NCI-H2081 (cell line): ENCODE results near the gene SMIM35.
A peak's percentile ranks its signal among the peaks of the same experiment; 100 is the strongest.

Experiments
- DNase-seq, 2 experiments: peaks; one replicate each; lab custom pipeline; 2025; lab: John Stamatoyannopoulos, UW

SMIM35 gene

GRCh38 chr11:118057251-118058145 lies 29.3 kb downstream of the SMIM35 start:
- no peak for DNase-seq

GRCh38 chr11:118056806-118057205 lies 30.0 kb downstream of the SMIM35 start:
- no peak for DNase-seq

GRCh38 chr11:118055966-118056365 lies 30.8 kb downstream of the SMIM35 start:
- no peak for DNase-seq

- no peak for DNase-seq
These were observed 31.8 kb downstream of the SMIM35 start for GRCh38 chr11:118054712-118055640.

GRCh38 chr11:118052581-118053206 lies 34.1 kb downstream of the SMIM35 start:
- DNase-seq, result no peak

GRCh38 chr11:118051611-118052461 lies 34.9 kb downstream of the SMIM35 start:
- no peak for DNase-seq

- no peak for DNase-seq
These were observed 35.6 kb downstream of the SMIM35 start for GRCh38 chr11:118051136-118051610.

- no peak for DNase-seq
These were observed 36.4 kb downstream of the SMIM35 start for GRCh38 chr11:118050208-118050891.

GRCh38 chr11:118049771-118050170 lies 37.0 kb downstream of the SMIM35 start:
- no peak for DNase-seq

GRCh38 chr11:118048472-118049370 lies 38.0 kb downstream of the SMIM35 start:
- DNase-seq, result no peak

GRCh38 chr11:118047749-118048148 lies 39.0 kb downstream of the SMIM35 start:
- no peak for DNase-seq

GRCh38 chr11:118046964-118047700 lies 39.6 kb downstream of the SMIM35 start:
- no peak for DNase-seq

- DNase-seq, result no peak
These were observed 40.5 kb downstream of the SMIM35 start for GRCh38 chr11:118046051-118046963.

- peak; percentile 11 to 47 for DNase-seq
These were observed 41.6 kb downstream of the SMIM35 start for GRCh38 chr11:118045191-118045590.

- DNase-seq, result no peak
These were observed 44.0 kb downstream of the SMIM35 start for GRCh38 chr11:118042796-118043195.

GRCh38 chr11:118042141-118042540 lies 44.6 kb downstream of the SMIM35 start:
- DNase-seq, result no peak

GRCh38 chr11:118033443-118033842 lies 53.3 kb downstream of the SMIM35 start:
- DNase-seq, result no peak

GRCh38 chr11:118028626-118029025 lies 58.1 kb downstream of the SMIM35 start:
- DNase-seq, result no peak
